Fibroblast of villous mesenchyme (primary cell): ENCODE data around the gene NAB2. TPM values are rescaled to one million over a fixed set of nuclear protein-coding genes. Genes with fewer than 3 reads are reported as not detected.

ENCODE experiments used
- DNase-seq: peaks from one replicate; pipeline ENCODE4 v3.0.0-alpha.2; 2010; ENCODE audit warnings: low read depth
- H3K4me3 ChIP-seq: 2 replicates; pipeline ENCODE4 v1.5.1; 2011; ENCODE audit warnings: low read depth, mild to moderate bottlenecking, low read length
- total RNA-seq: library from RNA; depleted of rRNA; stranded (reverse); fragments of >200 nt; gene quantifications from 2 replicates; pipeline ENCODE4 v1.2.3, GENCODE V29; 2012
- TF ChIP-seq, protein P1 (sequence below): IDR thresholded peaks from 2 replicates; pipeline ENCODE4 v1.5.1; 2012; ENCODE audit warnings: low read depth, mild to moderate bottlenecking, low read length; ENCODE audit not compliant: insufficient read depth

NAB2 gene
- total RNA-seq, 1 donor, result 38.0 TPM

DNA sequence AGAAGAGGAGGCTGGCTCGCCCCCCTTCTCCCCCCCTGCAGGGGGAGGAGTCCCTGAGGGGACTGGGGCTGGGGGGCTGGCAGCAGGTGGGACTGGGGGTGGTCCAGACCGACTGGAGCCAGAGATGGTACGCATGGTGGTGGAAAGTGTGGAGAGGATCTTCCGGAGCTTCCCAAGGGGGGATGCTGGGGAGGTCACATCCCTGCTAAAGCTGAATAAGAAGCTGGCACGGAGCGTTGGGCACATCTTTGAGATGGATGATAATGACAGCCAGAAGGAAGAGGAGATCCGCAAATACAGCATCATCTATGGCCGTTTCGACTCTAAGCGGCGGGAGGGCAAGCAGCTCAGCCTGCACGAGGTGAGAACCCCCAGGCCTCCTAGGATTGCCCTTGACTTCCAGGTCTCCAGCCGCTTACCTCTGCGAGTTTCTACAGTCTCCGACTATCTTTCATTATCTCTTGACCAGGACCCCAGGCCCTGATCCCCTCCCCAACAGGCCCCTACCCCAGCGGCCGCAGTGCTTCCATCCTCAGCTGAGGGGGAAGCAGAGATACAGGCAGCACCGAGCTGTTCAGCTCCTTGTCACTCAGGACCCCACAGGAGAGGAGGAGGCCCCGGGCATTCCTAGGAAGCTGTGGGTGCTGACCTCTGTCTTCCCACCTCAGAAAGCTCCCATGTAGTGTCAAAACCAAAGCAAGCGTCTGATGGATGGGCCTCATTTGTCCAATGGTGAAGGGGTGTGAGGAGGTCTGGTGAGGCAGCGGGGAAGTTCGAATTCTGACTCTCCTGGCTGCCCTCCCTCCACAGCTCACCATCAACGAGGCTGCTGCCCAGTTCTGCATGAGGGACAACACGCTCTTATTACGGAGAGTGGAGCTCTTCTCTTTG is 3.0 kb downstream of the NAB2 start:
- peak overlapping the region; percentile 93 for H3K4me3 ChIP-seq
- TF ChIP-seq, protein P1, sequence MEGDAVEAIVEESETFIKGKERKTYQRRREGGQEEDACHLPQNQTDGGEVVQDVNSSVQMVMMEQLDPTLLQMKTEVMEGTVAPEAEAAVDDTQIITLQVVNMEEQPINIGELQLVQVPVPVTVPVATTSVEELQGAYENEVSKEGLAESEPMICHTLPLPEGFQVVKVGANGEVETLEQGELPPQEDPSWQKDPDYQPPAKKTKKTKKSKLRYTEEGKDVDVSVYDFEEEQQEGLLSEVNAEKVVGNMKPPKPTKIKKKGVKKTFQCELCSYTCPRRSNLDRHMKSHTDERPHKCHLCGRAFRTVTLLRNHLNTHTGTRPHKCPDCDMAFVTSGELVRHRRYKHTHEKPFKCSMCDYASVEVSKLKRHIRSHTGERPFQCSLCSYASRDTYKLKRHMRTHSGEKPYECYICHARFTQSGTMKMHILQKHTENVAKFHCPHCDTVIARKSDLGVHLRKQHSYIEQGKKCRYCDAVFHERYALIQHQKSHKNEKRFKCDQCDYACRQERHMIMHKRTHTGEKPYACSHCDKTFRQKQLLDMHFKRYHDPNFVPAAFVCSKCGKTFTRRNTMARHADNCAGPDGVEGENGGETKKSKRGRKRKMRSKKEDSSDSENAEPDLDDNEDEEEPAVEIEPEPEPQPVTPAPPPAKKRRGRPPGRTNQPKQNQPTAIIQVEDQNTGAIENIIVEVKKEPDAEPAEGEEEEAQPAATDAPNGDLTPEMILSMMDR, result no peak
- no peak for DNase-seq

- no peak overlapping the region for H3K4me3 ChIP-seq
- no peak for DNase-seq
These were observed 3.6 kb downstream of the NAB2 start for GRCh38 chr12:57092529-57092862.

DNA sequence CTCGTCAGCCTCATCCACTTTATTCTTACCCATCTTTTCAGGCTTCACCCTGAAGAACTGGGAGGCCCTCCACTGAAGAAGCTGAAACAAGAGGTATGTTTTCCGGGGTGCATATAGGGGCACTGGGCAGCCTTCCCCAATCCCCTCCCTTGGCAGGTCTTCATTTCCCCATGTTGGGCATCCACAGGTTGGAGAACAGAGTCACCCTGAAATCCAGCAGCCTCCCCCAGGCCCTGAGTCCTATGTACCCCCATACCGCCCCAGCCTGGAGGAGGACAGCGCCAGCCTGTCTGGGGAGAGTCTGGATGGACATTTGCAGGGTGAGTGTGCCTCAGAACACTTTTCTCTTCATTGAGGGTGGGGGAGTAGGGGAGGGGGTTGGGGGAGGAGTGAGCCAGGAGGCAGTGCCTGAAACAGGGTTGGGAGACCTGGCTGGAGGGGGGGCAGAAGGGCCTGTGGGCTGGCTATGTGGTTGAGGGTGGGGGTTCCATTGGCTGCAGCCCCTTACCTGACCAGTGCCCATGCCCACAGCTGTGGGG is 4.0 kb downstream of the NAB2 start:
- DNase-seq, result no peak
- no peak overlapping the region for H3K4me3 ChIP-seq
- TF ChIP-seq, protein P1, result no peak

More at GRCh38 chr12:57092529-57092862, 3.6 kb downstream of the NAB2 start:
- TF ChIP-seq, protein P1, result no peak

DNA sequence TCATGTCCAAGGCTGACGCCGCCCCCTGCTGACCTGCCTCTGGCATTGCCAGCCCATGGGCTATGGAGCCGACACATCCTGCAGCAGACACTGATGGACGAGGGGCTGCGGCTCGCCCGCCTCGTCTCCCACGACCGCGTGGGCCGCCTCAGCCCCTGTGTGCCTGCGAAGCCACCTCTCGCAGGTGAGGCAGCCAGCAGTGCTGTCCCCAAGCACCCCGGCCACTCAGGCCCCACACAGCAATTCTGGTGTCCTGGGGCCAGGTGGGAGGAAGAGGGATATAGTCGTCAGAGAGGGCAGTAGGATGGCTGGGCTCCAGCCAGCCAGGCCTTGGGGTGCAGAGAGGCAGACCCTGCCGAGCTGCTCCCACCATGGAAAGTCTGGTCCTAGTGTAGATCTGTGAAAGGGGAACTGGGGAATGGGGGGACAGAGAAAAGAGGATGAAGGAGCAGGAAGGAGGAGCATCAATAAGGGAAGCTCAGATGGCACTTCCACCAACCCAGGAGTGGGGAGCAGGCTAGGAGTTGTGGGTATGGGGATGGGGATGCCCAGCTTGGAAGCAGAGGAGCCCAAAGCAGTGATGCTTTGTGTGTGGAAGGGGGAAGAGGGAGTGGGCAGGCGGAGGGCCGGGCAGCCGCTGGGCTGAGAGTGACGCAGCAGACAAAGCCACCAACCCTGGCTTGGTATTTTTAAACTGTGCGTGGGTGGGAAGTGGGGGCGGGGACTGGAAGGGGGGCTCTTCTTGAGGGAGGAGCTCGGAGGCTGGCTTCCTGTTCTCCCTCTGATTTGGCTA is 4.7 kb downstream of the NAB2 start:
- peak; percentile 84 for DNase-seq
- H3K4me3 ChIP-seq, result no peak overlapping the region
- TF ChIP-seq, protein P1, result peak; percentile 61

- TF ChIP-seq, protein P1, result no peak
- H3K4me3 ChIP-seq, result no peak overlapping the region
- DNase-seq, result no peak
These were observed 5.6 kb downstream of the NAB2 start for GRCh38 chr12:57094208-57095160.

- no peak for DNase-seq
- TF ChIP-seq, protein P1, result no peak
- H3K4me3 ChIP-seq, result no peak overlapping the region
These were observed 6.5 kb downstream of the NAB2 start for GRCh38 chr12:57095440-57095839.
